ENCODE data around the gene SLC17A8.

DNA sequence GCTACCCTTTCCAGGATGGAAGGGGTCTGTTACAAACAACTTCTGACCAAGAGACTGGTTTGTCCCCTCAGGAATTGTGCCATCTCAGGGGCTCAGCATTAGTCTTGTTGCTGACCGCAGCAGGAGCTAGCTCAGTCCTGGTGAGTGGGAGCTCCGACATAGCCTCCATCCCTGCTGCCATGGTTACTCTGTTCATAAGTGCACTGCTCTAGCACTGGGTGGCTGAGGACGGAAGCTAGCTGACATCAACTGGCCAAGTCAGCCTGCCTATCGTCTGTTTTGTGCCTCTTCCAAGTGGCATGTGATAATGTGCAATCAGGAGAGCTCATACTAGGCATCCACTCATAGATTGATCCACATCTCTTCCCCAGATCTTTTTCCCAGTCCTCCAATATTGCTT lies 7.5 kb downstream of the SLC17A8 start:
- TF ChIP-seq CTCF (tag by site-specific recombination; IDR thresholded peaks at IDR 0.05) (no peak), KLF8 (tag by site-specific recombination; IDR thresholded peaks at IDR 0.05) (no peak), ZNF704 (tag by site-specific recombination; IDR thresholded peaks at IDR 0.05) (no peak), ZNF600 (tag by site-specific recombination; IDR thresholded peaks at IDR 0.05) (no peak), ZNF521 (tag by site-specific recombination; IDR thresholded peaks at IDR 0.05) (no peak), ZNF157 (tag by site-specific recombination; IDR thresholded peaks at IDR 0.05) (no peak)
